CD4-positive, alpha-beta memory T cell (primary cell): ENCODE measurements around the gene CHRNA4. TPM values are rescaled to one million over a fixed set of nuclear protein-coding genes. Genes with fewer than 3 reads are reported as not detected.

Experiments
- CTCF ChIA-PET: fragments of 350-600 bp; sonication (Branson Sonifier 250); formaldehyde crosslinking; loops from one replicate; lab custom pipeline; 2021; ENCODE audit warnings: inconsistent platforms; ENCODE audit not compliant: partially characterized antibody; lab: Charles Lee
- POLR2A ChIA-PET: fragments of 350-600 bp; sonication (Branson Sonifier 250); formaldehyde crosslinking; loops from one replicate; lab custom pipeline; 2021; ENCODE audit not compliant: partially characterized antibody; lab: Charles Lee
- DNase-seq, 5 donors: peaks; one replicate each; pipeline versions ENCODE4 v3.0.0 to v3.0.0-alpha.2; 2020 to 2022; ENCODE audit warnings: mixed read lengths in 1 of 5
- H3K27ac ChIP-seq: one replicate; pipeline ENCODE4 v1.7.0; 2013; ENCODE audit warnings: low read depth, low read length
- H3K27me3 ChIP-seq: 2 replicates; pipeline ENCODE4 v1.7.0; 2013; ENCODE audit warnings: mild to moderate bottlenecking, low read length, moderate library complexity; ENCODE audit not compliant: insufficient read depth
- H3K36me3 ChIP-seq: 2 replicates; pipeline ENCODE4 v1.7.0; 2013; ENCODE audit warnings: mild to moderate bottlenecking, low read length, moderate library complexity; ENCODE audit not compliant: insufficient read depth
- H3K4me1 ChIP-seq: 2 replicates; pipeline ENCODE4 v1.7.0; 2013; ENCODE audit warnings: mild to moderate bottlenecking, low read length, moderate library complexity; ENCODE audit not compliant: insufficient read depth
- H3K4me3 ChIP-seq, 2 donors: one replicate each; pipeline ENCODE4 v1.7.0; 2013; ENCODE audit warnings: low read length in 2 of 2, mild to moderate bottlenecking in 1 of 2
- H3K9me3 ChIP-seq, 2 donors: one replicate each; pipeline ENCODE4 v1.7.0; 2013; ENCODE audit warnings: low read length in 2 of 2, control low read depth in 1 of 2; ENCODE audit not compliant: control insufficient read depth in 1 of 2
- H3K27ac Mint-ChIP-seq, 7 donors: one replicate each; pipeline ENCODE4 v1.8.0; 2020 to 2021; ENCODE audit warnings: mixed read lengths in 7 of 7, mild to moderate bottlenecking in 6 of 7, inconsistent platforms in 3 of 7, moderate library complexity in 3 of 7
- H3K27me3 Mint-ChIP-seq, 2 donors: one replicate each; pipeline ENCODE4 v1.8.0; 2020 to 2021; ENCODE audit warnings: mixed read lengths in 2 of 2
- H3K36me3 Mint-ChIP-seq, 2 donors: one replicate each; pipeline ENCODE4 v1.8.0; 2020 to 2021; ENCODE audit warnings: mixed read lengths in 2 of 2, inconsistent platforms in 1 of 2, mild to moderate bottlenecking in 1 of 2
- H3K4me1 Mint-ChIP-seq, 4 donors: one replicate each; pipeline ENCODE4 v1.8.0; 2020 to 2021; ENCODE audit warnings: mixed read lengths in 4 of 4, mild to moderate bottlenecking in 1 of 4
- H3K4me3 Mint-ChIP-seq, 8 donors: one replicate each; pipeline ENCODE4 v1.8.0; 2020 to 2021; ENCODE audit warnings: mixed read lengths in 8 of 8, mild to moderate bottlenecking in 7 of 8, moderate library complexity in 6 of 8, inconsistent platforms in 3 of 8
- H3K9me3 Mint-ChIP-seq, 8 donors: one replicate each; pipeline ENCODE4 v1.8.0; 2020 to 2021; ENCODE audit warnings: mixed read lengths in 8 of 8, mild to moderate bottlenecking in 5 of 8, inconsistent platforms in 3 of 8, moderate library complexity in 1 of 8
- intact Hi-C: fragments of 100-400 bp; cut with micrococcal nuclease; formaldehyde crosslinking; loops from one replicate; pipeline ENCODE4 v1.15.1; 2023
- polyA plus RNA-seq, 2 donors: library from polyadenylated mRNA; unstranded; fragments of 300-500 nt; fragmentation: Illumina TruSeq; gene quantifications; one replicate each; pipeline ENCODE4 v1.2.3, GENCODE V29; 2021
- total RNA-seq, 2 experiments: library from RNA; stranded (reverse); gene quantifications; one replicate each; pipeline ENCODE4 v1.2.3, GENCODE V29; 2021

The CHRNA4 gene
- total and polyA plus RNA-seq, 4 experiments from 2014 or later = not detected

DNA sequence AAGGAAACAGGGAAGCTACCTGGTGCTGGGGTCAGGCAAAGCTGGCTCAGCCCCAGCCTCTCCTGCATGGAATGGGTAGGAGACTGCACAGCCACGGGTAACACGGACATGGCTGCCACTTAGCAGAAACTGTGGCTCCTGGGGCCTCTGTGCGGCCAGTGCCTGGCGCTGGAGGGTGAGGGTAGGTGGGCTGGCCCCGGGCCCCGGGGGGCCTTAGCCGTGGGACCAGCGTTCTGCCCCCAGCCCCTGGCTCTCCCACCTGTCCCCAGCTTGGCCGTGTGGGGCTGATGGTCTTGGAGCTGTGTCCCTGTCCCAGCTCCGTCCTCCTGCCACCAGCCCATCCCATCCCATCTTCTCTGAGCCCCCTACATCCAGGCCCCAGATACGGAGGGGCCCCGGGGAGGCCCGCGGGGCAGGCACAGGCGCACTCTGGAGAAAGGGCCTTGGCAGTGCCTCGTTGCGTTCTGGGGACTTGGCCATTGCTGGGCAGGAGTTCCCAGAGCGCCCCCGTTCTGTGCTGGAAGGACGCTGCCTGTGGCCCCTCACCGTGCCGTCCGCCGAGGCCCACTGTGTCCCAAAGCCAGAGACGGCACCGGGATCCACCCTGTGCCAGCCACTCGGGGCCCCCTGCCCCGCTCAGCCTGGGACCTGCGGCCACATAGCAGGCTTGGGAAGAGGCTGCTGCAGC, 12.2 kb downstream of the CHRNA4 start:
- Mint-ChIP-seq H3K9me3 (peaks cover 0 to 3% (median 0%) of the 10 kb centered on the region in 8 donors), H3K36me3 (no peaks in the 10 kb centered on the region), H3K4me3 (no peak overlapping the region), H3K27ac (peak overlapping the region in 1 of 7 donors; percentile 41), H3K27me3 (peaks cover under 1 to 1% of the 10 kb centered on the region in 2 donors), H3K4me1 (no peaks in the 10 kb centered on the region)
- Histone ChIP-seq H3K27ac (no peak overlapping the region), H3K4me3 (no peak overlapping the region), H3K9me3 (no peaks in the 10 kb centered on the region), H3K36me3 (no peaks in the 10 kb centered on the region), H3K4me1 (no peaks in the 10 kb centered on the region), H3K27me3 (no peaks in the 10 kb centered on the region)
- intact Hi-C loops = no loop called here
- CTCF ChIA-PET = no interaction called here
- DNase-seq = no peak
- POLR2A ChIA-PET = no interaction called here

GRCh38 chr20:63347950-63348827, 13.0 kb downstream of the CHRNA4 start:
- DNase-seq = no peak
- intact Hi-C loops = no loop called here
- Mint-ChIP-seq H3K36me3 (no peaks in the 10 kb centered on the region), H3K4me3 (no peak overlapping the region), H3K9me3 (peaks cover 0 to 3% (median 0%) of the 10 kb centered on the region in 8 donors), H3K27ac (no peak overlapping the region), H3K4me1 (no peaks in the 10 kb centered on the region), H3K27me3 (peaks cover 1 to 3% of the 10 kb centered on the region in 2 donors)
- ChIA-PET CTCF (no interaction called here), POLR2A (no interaction called here)
- Histone ChIP-seq H3K9me3 (no peaks in the 10 kb centered on the region), H3K27ac (no peak overlapping the region), H3K27me3 (no peaks in the 10 kb centered on the region), H3K4me3 (no peak overlapping the region), H3K4me1 (no peaks in the 10 kb centered on the region), H3K36me3 (no peaks in the 10 kb centered on the region)

DNA sequence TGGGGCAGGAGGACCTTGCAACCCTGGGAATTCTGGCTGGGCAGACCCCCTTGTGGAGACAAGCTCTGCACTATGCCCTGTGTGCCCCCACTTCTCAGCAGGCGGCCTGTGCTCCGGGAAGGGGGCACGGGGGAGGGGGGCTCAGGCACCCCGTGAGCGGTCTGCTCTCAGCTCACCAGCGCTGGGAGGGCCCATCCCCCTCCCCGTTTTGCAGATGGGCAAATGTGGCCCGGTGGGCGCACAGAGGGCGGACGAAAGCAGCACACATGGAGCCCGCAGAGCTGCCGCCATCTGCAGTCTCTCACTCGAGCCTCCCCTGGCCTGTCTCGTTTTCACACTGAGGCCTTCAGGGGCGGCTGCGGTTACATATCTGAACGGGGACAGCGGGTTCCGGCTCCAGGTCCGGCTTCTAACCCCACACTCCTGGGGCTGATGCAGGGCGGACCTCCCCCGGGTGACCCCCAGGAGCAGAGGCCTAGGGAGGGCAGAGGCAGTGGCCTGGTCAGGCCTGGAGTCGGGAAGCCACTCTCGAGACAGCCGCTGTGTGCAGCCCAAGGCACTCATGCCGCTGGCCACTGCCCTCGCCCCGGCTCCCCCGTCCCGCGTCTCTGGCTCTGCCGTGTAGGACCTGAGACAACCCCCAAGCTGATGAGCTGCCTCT, 13.9 kb downstream of the CHRNA4 start:
- no peaks in the 10 kb centered on the region for H3K4me1 Mint-ChIP-seq
- DNase-seq = no peak
- no peak overlapping the region for H3K4me3 Mint-ChIP-seq
- ChIA-PET CTCF (no interaction called here), POLR2A (no interaction called here)
- Histone ChIP-seq H3K27ac (no peak overlapping the region), H3K9me3 (no peaks in the 10 kb centered on the region), H3K36me3 (no peaks in the 10 kb centered on the region), H3K27me3 (no peaks in the 10 kb centered on the region), H3K4me1 (no peaks in the 10 kb centered on the region), H3K4me3 (no peak overlapping the region)
- no peaks in the 10 kb centered on the region for H3K36me3 Mint-ChIP-seq
- intact Hi-C loops = no loop called here
- no peak overlapping the region for H3K27ac Mint-ChIP-seq
- H3K27me3 Mint-ChIP-seq = peaks cover 3 to 4% of the 10 kb centered on the region in 2 donors
- H3K9me3 Mint-ChIP-seq = peaks cover 0 to 3% (median 0%) of the 10 kb centered on the region in 8 donors

GRCh38 chr20:63346131-63347080, 14.7 kb downstream of the CHRNA4 start:
- Mint-ChIP-seq H3K36me3 (no peaks in the 10 kb centered on the region), H3K27ac (no peak overlapping the region), H3K4me3 (no peak overlapping the region), H3K27me3 (peaks cover 7 to 9% of the 10 kb centered on the region in 2 donors), H3K4me1 (no peaks in the 10 kb centered on the region), H3K9me3 (peaks cover 0 to 3% (median 0%) of the 10 kb centered on the region in 8 donors)
- H3K27me3 ChIP-seq = no peaks in the 10 kb centered on the region
- intact Hi-C loops = no loop called here
- H3K36me3 ChIP-seq = no peaks in the 10 kb centered on the region
- H3K4me1 ChIP-seq = no peaks in the 10 kb centered on the region
- CTCF ChIA-PET = no interaction called here
- no peak for DNase-seq
- H3K27ac ChIP-seq = no peak overlapping the region
- no peaks in the 10 kb centered on the region for H3K9me3 ChIP-seq
- POLR2A ChIA-PET = no interaction called here
- no peak overlapping the region for H3K4me3 ChIP-seq

GRCh38 chr20:63345328-63346100, 15.6 kb downstream of the CHRNA4 start:
- intact Hi-C loops = no loop called here
- CTCF ChIA-PET = no interaction called here

DNA sequence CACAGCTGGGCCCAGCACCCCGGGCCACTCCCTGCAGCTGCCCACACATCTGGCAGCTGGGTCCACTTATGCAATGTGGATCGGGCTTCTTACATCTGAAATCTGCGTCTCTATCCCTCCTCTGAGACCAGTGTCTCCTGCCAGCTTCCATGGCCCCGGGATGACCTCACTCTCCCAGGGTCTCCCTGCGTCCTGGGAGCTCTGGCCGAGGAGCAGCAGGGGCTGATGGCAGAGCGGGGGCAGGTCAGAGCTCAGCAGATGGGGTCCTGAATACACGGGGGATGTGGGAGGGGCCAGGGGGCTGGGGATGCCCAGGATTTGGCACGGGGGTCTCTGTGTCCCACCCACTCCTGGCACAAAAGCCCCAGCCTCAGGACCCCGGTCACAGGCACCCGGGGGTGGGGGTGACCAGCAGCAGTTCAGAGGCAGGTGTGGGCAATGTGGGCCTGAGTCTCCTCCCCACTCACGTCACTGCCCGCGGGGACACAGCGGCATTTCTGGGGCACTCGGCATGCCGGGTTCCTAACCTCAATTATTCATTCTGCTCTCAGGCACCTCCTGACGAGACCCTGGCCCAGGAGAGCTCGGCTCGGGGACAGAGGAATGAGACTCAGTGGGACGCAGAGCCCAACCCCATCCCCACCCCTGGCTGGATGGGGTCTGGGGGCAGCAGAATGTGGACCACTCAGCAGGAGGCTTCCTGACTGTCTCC, 16.4 kb downstream of the CHRNA4 start:
- no peaks in the 10 kb centered on the region for H3K36me3 ChIP-seq
- no peak overlapping the region for H3K4me3 ChIP-seq
- Mint-ChIP-seq H3K36me3 (no peaks in the 10 kb centered on the region), H3K9me3 (no peaks in the 10 kb centered on the region), H3K27me3 (peaks cover 7 to 15% of the 10 kb centered on the region in 2 donors), H3K27ac (no peak overlapping the region), H3K4me1 (no peaks in the 10 kb centered on the region), H3K4me3 (no peak overlapping the region)
- H3K27me3 ChIP-seq = no peaks in the 10 kb centered on the region
- intact Hi-C loops = no loop called here
- H3K27ac ChIP-seq = no peak overlapping the region
- ChIA-PET CTCF (no interaction called here), POLR2A (no interaction called here)
- no peaks in the 10 kb centered on the region for H3K4me1 ChIP-seq
- no peak for DNase-seq
- no peaks in the 10 kb centered on the region for H3K9me3 ChIP-seq

More at GRCh38 chr20:63345328-63346100, 15.6 kb downstream of the CHRNA4 start:
- H3K9me3 ChIP-seq = no peaks in the 10 kb centered on the region
- H3K27ac ChIP-seq = no peak overlapping the region
- Mint-ChIP-seq H3K36me3 (no peaks in the 10 kb centered on the region), H3K9me3 (peaks cover 0 to 1% (median 0%) of the 10 kb centered on the region in 8 donors), H3K27me3 (peaks cover 7 to 15% of the 10 kb centered on the region in 2 donors), H3K4me3 (no peak overlapping the region), H3K27ac (no peak overlapping the region), H3K4me1 (no peaks in the 10 kb centered on the region)
- no peaks in the 10 kb centered on the region for H3K27me3 ChIP-seq
- POLR2A ChIA-PET = no interaction called here
- no peak overlapping the region for H3K4me3 ChIP-seq
- DNase-seq = no peak
- H3K36me3 ChIP-seq = no peaks in the 10 kb centered on the region
- no peaks in the 10 kb centered on the region for H3K4me1 ChIP-seq
